AG04449 (cell line): ENCODE data around the gene HEXIM2.

Experiments
- CTCF ChIA-PET: fragments of 350-600 bp; formaldehyde crosslinking; extraction: SDS; loops from one replicate; lab custom pipeline; 2021; ENCODE audit warnings: antibody characterized with exemption; lab: Yijun Ruan, JAX
- POLR2A ChIA-PET: fragments of 400-600, 350-600 bp; formaldehyde crosslinking; extraction: SDS; loops from one replicate; lab custom pipeline; 2020; ENCODE audit warnings: antibody characterized with exemption, inconsistent platforms; lab: Yijun Ruan, JAX
- DNase-seq: peaks from one replicate; pipeline ENCODE4 v3.0.0-alpha.2; 2010; ENCODE audit warnings: low read depth, low spot score
- H3K4me3 ChIP-seq: 2 replicates; pipeline ENCODE4 v1.5.1; 2011; ENCODE audit warnings: low read depth, mild to moderate bottlenecking, control low read depth, low read length
- CTCF ChIP-seq: IDR thresholded peaks from one replicate; pipeline ENCODE4 v1.5.1; 2011; ENCODE audit warnings: mild to moderate bottlenecking, moderate library complexity, low read length, control low read depth, inconsistent platforms; ENCODE audit not compliant: insufficient read depth; ENCODE audit errors: missing control alignments

Gene HEXIM2

GRCh38 chr17:45170280-45170930, 8.7 kb downstream of the HEXIM2 start:
- no peak for DNase-seq
- TF ChIP-seq CTCF, result no peak
- no peak overlapping the region for H3K4me3 ChIP-seq
- POLR2A ChIA-PET, result interaction anchor here (0.6 to 4.5 kb wide), 4 partner anchors 9 to 159 kb away, joined by 3 to 66 read pairs (median 22); partner anchors contain the start of genes HEXIM1 and HEXIM2
- CTCF ChIA-PET, result interaction anchor here (1.2 to 4.8 kb wide), 6 partner anchors 11 to 48 kb away, joined by 3 to 48 read pairs (median 13); partner anchors contain the start of genes ACBD4 and HEXIM1

GRCh38 chr17:45170931-45171337, 9.3 kb downstream of the HEXIM2 start:
- H3K4me3 ChIP-seq, result peak overlapping the region; percentile 34
- no peak for TF ChIP-seq CTCF
- POLR2A ChIA-PET, result interaction anchor here (0.6 to 4.5 kb wide), 3 partner anchors 10 to 159 kb away, joined by 3 to 66 read pairs (median 40); partner anchors contain the start of genes HEXIM1 and HEXIM2
- CTCF ChIA-PET, result interaction anchor here (0.6 to 4.8 kb wide), 7 partner anchors 10 to 48 kb away, joined by 3 to 48 read pairs (median 5); partner anchors contain the start of genes ACBD4 and HEXIM1
- DNase-seq, result no peak

- ChIA-PET CTCF (interaction anchor here (0.6 to 4.8 kb wide), 11 partner anchors 9 to 214 kb away, joined by 3 to 48 read pairs (median 9); partner anchors contain the start of genes ACBD4, HEXIM1 and HEXIM2), POLR2A (interaction anchor here (0.6 to 4.5 kb wide), 3 partner anchors 10 to 158 kb away, joined by 3 to 66 read pairs (median 40); partner anchors contain the start of genes HEXIM1 and HEXIM2)
- no peak for TF ChIP-seq CTCF
- DNase-seq, result no peak
- peak overlapping the region; percentile 34 for H3K4me3 ChIP-seq
Observed at GRCh38 chr17:45171338-45172231, 9.9 kb downstream of the HEXIM2 start.

- CTCF ChIA-PET, result interaction anchor here (1.1 to 4.8 kb wide), 10 partner anchors 10 to 213 kb away, joined by 3 to 48 read pairs (median 10); partner anchors contain the start of genes ACBD4, HEXIM1 and HEXIM2
- peak overlapping the region; percentile 18 for H3K4me3 ChIP-seq
- no peak for DNase-seq
- no peak for TF ChIP-seq CTCF
- POLR2A ChIA-PET, result interaction anchor here (3.1 to 4.5 kb wide), 2 partner anchors 11 to 22 kb away, joined by 40 to 66 read pairs; partner anchors contain the start of genes HEXIM1 and HEXIM2
Observed at GRCh38 chr17:45172232-45172540, 10.5 kb downstream of the HEXIM2 start.

- DNase-seq, result no peak
- ChIA-PET POLR2A (interaction anchor here (3.1 to 4.5 kb wide), 2 partner anchors 12 to 23 kb away, joined by 40 to 66 read pairs; partner anchors contain the start of genes HEXIM1 and HEXIM2), CTCF (interaction anchor here (0.6 to 4.8 kb wide), 19 partner anchors 10 to 252 kb away, joined by 3 to 48 read pairs (median 4); partner anchors contain the start of genes ACBD4, HEXIM1 and HEXIM2)
- peak overlapping the region; percentile 30 for H3K4me3 ChIP-seq
- no peak for TF ChIP-seq CTCF
Observed at GRCh38 chr17:45172541-45173286, 11.0 kb downstream of the HEXIM2 start.
